Prostate gland (tissue), 2 donors: ENCODE data around the gene CTIF.

ENCODE experiments used
- CTCF ChIP-seq, 4 experiments: fragments of 200-600 bp in 2 of 4; fragments of 450-650 bp in 2 of 4; sonication (generic) in 2 of 4; IDR thresholded peaks; 1 replicate in 3 of 4; 2 replicates in 1 of 4; pipeline ENCODE4 v1.5.1; 2016 to 2019; ENCODE audit warnings: antibody characterized with exemption in 4 of 4, mild to moderate bottlenecking in 2 of 4, moderate library complexity in 2 of 4
- POLR2A ChIP-seq: fragments of 450-650 bp; IDR thresholded peaks from one replicate; pipeline ENCODE4 v1.6.1; 2016; ENCODE audit warnings: antibody characterized with exemption, mild to moderate bottlenecking

DNA sequence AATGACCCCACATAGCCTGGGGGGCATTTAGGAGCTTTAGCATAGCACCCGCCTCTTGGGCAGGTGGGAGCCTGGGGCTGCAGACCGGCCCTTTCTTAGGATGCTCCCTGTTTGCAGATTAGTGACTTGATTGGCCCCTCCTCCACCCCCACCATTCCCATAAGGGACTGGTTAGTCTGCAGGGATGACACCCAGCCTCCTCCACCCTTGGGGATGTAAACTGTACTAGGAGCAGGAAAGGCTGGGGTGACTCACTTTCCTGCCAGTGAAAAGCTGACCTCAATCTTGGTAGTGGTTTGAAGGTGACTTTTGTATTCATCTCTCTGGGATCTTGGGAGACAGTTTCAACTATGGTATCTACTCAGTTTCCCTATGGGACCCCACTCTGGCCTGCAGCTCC, 24.2 kb downstream of the CTIF start:
- TF ChIP-seq POLR2A = no peak
- no peak for TF ChIP-seq CTCF (IDR thresholded peaks at IDR 0.05)
